ENCODE results near the gene ARHGAP32. TPM values are rescaled to one million over a fixed set of nuclear protein-coding genes. Genes with fewer than 3 reads are reported as not detected.

Gene ARHGAP32
- total RNA-seq, 4 donors from 2014 or later, result 10.9 to 28.0 (median 19.2) TPM

DNA sequence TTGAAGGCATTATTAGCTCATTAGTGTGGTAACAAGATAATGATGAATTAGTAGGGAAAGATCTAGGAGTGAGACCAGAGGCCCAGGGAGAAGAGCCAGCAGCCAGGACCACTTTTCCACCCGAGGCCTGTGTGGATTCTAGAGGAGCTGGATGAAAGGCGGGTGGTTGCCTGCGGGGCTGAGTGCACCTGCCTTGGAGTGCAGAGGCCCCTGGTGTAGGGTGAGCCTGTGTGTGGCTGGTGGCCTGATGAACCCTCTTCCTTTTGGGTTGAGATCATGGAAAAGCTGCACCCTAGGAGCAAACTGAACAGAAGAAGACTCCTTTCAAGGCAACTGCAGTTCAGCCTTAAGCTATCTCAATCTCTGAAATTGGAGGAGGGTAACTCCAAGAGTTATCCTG, 243.5 kb downstream of the ARHGAP32 start:
- H3K9me3 ChIP-seq, result no peaks in the 10 kb centered on the region
- H3K27ac ChIP-seq, result no peak overlapping the region
- WGBS, 2 donors, result 53 to 62% methylated on average over 3 of the region's 3 CpGs
- DNase-seq (ENCODE audit: low spot score in 2 of 2), result no peak
- no peaks in the 10 kb centered on the region for H3K27me3 ChIP-seq
- TF ChIP-seq CTCF (IDR thresholded peaks at IDR 0.05), result peak in 1 of 5 experiments; percentile 12
- TF ChIP-seq EP300 (IDR thresholded peaks at IDR 0.05), result no peak
- H3K4me3 ChIP-seq, result no peak overlapping the region
- no peaks in the 10 kb centered on the region for H3K4me1 ChIP-seq
- no peaks in the 10 kb centered on the region for H3K36me3 ChIP-seq

GRCh38 chr11:128947773-128948172, 244.4 kb downstream of the ARHGAP32 start:
- no peaks in the 10 kb centered on the region for H3K4me1 ChIP-seq
- no peaks in the 10 kb centered on the region for H3K36me3 ChIP-seq
- DNase-seq (ENCODE audit: low spot score in 2 of 2), result no peak
- no peak overlapping the region for H3K4me3 ChIP-seq
- no peaks in the 10 kb centered on the region for H3K9me3 ChIP-seq
- 78 to 82% methylated on average over 2 of the region's 2 CpGs for WGBS, 2 donors
- no peak overlapping the region for H3K27ac ChIP-seq
- no peak for TF ChIP-seq EP300 (IDR thresholded peaks at IDR 0.05)
- no peak for TF ChIP-seq CTCF (IDR thresholded peaks at IDR 0.05)
- no peak for TF ChIP-seq POLR2A (IDR thresholded peaks at IDR 0.05)
- H3K27me3 ChIP-seq, result no peaks in the 10 kb centered on the region

DNA sequence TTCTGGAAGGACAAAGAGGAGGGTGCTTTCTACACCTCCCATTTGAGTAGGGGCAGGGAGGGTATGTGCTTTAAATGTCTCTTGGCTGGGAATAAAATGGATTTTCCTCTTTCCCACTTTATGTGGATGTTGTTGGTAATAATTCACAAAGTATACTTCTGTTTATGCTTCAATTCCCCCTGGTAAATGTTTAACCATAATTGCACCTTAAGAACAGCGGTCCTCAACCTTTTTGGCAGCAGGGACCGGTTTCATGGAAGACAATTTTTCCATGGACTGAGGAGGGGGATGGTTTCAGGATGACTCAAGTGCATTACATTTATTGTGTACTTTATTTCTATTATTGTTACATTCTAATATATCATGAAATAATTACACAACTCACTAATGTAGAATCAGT, 245.5 kb downstream of the ARHGAP32 start:
- Histone ChIP-seq H3K4me1 (no peaks in the 10 kb centered on the region), H3K27ac (no peak overlapping the region), H3K4me3 (no peak overlapping the region), H3K9me3 (no peaks in the 10 kb centered on the region), H3K27me3 (no peaks in the 10 kb centered on the region), H3K36me3 (no peaks in the 10 kb centered on the region)
- WGBS, 2 donors, result 89 to 91% methylated on average over 2 of the region's 2 CpGs
- no peak for DNase-seq (ENCODE audit: low spot score in 2 of 2)
- TF ChIP-seq EP300 (IDR thresholded peaks at IDR 0.05) (no peak), CTCF (IDR thresholded peaks at IDR 0.05) (no peak), POLR2A (IDR thresholded peaks at IDR 0.05) (no peak)

- TF ChIP-seq CTCF (IDR thresholded peaks at IDR 0.05) (no peak), POLR2A (IDR thresholded peaks at IDR 0.05) (no peak), EP300 (IDR thresholded peaks at IDR 0.05) (no peak)
- Histone ChIP-seq H3K9me3 (no peaks in the 10 kb centered on the region), H3K27ac (no peak overlapping the region), H3K36me3 (no peaks in the 10 kb centered on the region), H3K4me3 (no peak overlapping the region), H3K4me1 (no peaks in the 10 kb centered on the region), H3K27me3 (no peaks in the 10 kb centered on the region)
- 53 to 54% methylated on average over 16 of the region's 16 CpGs for WGBS, 2 donors
- DNase-seq (ENCODE audit: low spot score in 2 of 2), result no peak
Observed at GRCh38 chr11:128943428-128943976, 248.6 kb downstream of the ARHGAP32 start.

GRCh38 chr11:128942817-128943427, 249.2 kb downstream of the ARHGAP32 start, which contains the start of gene TP53AIP1:
Gene TP53AIP1, minus strand, starts transcription at chr11:128942871. Its CDS starts 5,053 bp downstream, at chr11:128937818.
- Histone ChIP-seq H3K4me3 (no peak within 1 kb of the TSS), H3K4me1 (no peaks in the 10 kb centered on the region), H3K27me3 (no peaks in the 10 kb centered on the region), H3K27ac (no peak within 1 kb of the TSS), H3K9me3 (no peaks in the 10 kb centered on the region), H3K36me3 (no peaks in the 10 kb centered on the region)
- DNase-seq (ENCODE audit: low spot score in 2 of 2), result no peak
- 77 to 90% methylated on average over 15 to 21 of the region's 21 CpGs for WGBS, 2 donors
- TF ChIP-seq EP300 (IDR thresholded peaks at IDR 0.05), result no peak
- TF ChIP-seq POLR2A (IDR thresholded peaks at IDR 0.05), result no peak
- TF ChIP-seq CTCF (IDR thresholded peaks at IDR 0.05), result no peak
